Measurements from ENCODE around the gene EFS.

EFS gene

GRCh38 chr14:23319746-23320583 lies 45.0 kb downstream of the EFS start:
- ATAC-seq = no peak
- TF ChIP-seq ESRRG (CRISPR knock-in tag; IDR thresholded peaks at IDR 0.05) (no peak), ZNF70 (CRISPR knock-in tag; IDR thresholded peaks at IDR 0.05) (no peak), GLIS3 (CRISPR knock-in tag; IDR thresholded peaks at IDR 0.05) (no peak), ZNF8 (CRISPR knock-in tag; IDR thresholded peaks at IDR 0.05) (no peak), ZNF565 (CRISPR knock-in tag; conservative IDR thresholded peaks at IDR 0.05; ENCODE audit: low read depth) (no peak), BACH2 (CRISPR knock-in tag; IDR thresholded peaks at IDR 0.05; ENCODE audit: borderline replicate concordance) (no peak), TOX (CRISPR knock-in tag; IDR thresholded peaks at IDR 0.05; ENCODE audit: borderline replicate concordance) (no peak), CSRNP3 (CRISPR knock-in tag; IDR thresholded peaks at IDR 0.05) (no peak), RARB (CRISPR knock-in tag; IDR thresholded peaks at IDR 0.05) (no peak), CSDC2 (CRISPR knock-in tag; IDR thresholded peaks at IDR 0.05) (no peak), PPARA (CRISPR knock-in tag; IDR thresholded peaks at IDR 0.05; ENCODE audit: borderline replicate concordance) (no peak), TCF4 (CRISPR knock-in tag; IDR thresholded peaks at IDR 0.05; ENCODE audit: borderline replicate concordance) (no peak), ZFP3 (CRISPR knock-in tag; IDR thresholded peaks at IDR 0.05) (no peak), ZFP30 (CRISPR knock-in tag; IDR thresholded peaks at IDR 0.05) (no peak), OSR1 (CRISPR knock-in tag; IDR thresholded peaks at IDR 0.05) (no peak), SNAI2 (CRISPR knock-in tag; IDR thresholded peaks at IDR 0.05) (no peak), ISL1 (CRISPR knock-in tag; IDR thresholded peaks at IDR 0.05) (no peak), ZC3H10 (CRISPR knock-in tag; IDR thresholded peaks at IDR 0.05) (no peak)
- TF ChIP-seq, protein P1, sequence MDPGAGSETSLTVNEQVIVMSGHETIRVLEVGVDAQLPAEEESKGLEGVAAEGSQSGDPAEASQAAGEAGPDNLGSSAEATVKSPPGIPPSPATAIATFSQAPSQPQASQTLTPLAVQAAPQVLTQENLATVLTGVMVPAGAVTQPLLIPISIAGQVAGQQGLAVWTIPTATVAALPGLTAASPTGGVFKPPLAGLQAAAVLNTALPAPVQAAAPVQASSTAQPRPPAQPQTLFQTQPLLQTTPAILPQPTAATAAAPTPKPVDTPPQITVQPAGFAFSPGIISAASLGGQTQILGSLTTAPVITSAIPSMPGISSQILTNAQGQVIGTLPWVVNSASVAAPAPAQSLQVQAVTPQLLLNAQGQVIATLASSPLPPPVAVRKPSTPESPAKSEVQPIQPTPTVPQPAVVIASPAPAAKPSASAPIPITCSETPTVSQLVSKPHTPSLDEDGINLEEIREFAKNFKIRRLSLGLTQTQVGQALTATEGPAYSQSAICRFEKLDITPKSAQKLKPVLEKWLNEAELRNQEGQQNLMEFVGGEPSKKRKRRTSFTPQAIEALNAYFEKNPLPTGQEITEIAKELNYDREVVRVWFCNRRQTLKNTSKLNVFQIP (CRISPR knock-in tag; IDR thresholded peaks at IDR 0.05; ENCODE audit: borderline replicate concordance, low read depth) = no peak
- TF ChIP-seq, protein P2, sequence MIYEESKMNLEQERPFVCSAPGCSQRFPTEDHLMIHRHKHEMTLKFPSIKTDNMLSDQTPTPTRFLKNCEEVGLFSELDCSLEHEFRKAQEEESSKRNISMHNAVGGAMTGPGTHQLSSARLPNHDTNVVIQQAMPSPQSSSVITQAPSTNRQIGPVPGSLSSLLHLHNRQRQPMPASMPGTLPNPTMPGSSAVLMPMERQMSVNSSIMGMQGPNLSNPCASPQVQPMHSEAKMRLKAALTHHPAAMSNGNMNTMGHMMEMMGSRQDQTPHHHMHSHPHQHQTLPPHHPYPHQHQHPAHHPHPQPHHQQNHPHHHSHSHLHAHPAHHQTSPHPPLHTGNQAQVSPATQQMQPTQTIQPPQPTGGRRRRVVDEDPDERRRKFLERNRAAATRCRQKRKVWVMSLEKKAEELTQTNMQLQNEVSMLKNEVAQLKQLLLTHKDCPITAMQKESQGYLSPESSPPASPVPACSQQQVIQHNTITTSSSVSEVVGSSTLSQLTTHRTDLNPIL (CRISPR knock-in tag; IDR thresholded peaks at IDR 0.05; ENCODE audit: low read depth) = no peak

GRCh38 chr14:23316300-23316699 lies 48.7 kb downstream of the EFS start:
- TF ChIP-seq, protein P2 (CRISPR knock-in tag; IDR thresholded peaks at IDR 0.05; ENCODE audit: low read depth) = no peak
- TF ChIP-seq ARNTL (CRISPR knock-in tag; IDR thresholded peaks at IDR 0.05; ENCODE audit: borderline replicate concordance, low read depth) (no peak), OSR1 (CRISPR knock-in tag; IDR thresholded peaks at IDR 0.05) (no peak), ZNF70 (CRISPR knock-in tag; IDR thresholded peaks at IDR 0.05) (no peak), TOX (CRISPR knock-in tag; IDR thresholded peaks at IDR 0.05; ENCODE audit: borderline replicate concordance) (no peak), ZFP3 (CRISPR knock-in tag; IDR thresholded peaks at IDR 0.05) (no peak), BACH2 (CRISPR knock-in tag; IDR thresholded peaks at IDR 0.05; ENCODE audit: borderline replicate concordance) (no peak)
- no peak for ATAC-seq

GRCh38 chr14:23310546-23310945 lies 54.4 kb downstream of the EFS start:
- TF ChIP-seq ISL1 (CRISPR knock-in tag; IDR thresholded peaks at IDR 0.05) = no peak
- no peak for TF ChIP-seq ZNF8 (CRISPR knock-in tag; IDR thresholded peaks at IDR 0.05)
- no peak for TF ChIP-seq SNAI2 (CRISPR knock-in tag; IDR thresholded peaks at IDR 0.05)
- no peak for TF ChIP-seq ZC3H10 (CRISPR knock-in tag; IDR thresholded peaks at IDR 0.05)
- TF ChIP-seq PATZ1 (CRISPR knock-in tag; IDR thresholded peaks at IDR 0.05; ENCODE audit: borderline replicate concordance) = no peak
- TF ChIP-seq BACH2 (CRISPR knock-in tag; IDR thresholded peaks at IDR 0.05; ENCODE audit: borderline replicate concordance) = no peak
- TF ChIP-seq, protein P3, sequence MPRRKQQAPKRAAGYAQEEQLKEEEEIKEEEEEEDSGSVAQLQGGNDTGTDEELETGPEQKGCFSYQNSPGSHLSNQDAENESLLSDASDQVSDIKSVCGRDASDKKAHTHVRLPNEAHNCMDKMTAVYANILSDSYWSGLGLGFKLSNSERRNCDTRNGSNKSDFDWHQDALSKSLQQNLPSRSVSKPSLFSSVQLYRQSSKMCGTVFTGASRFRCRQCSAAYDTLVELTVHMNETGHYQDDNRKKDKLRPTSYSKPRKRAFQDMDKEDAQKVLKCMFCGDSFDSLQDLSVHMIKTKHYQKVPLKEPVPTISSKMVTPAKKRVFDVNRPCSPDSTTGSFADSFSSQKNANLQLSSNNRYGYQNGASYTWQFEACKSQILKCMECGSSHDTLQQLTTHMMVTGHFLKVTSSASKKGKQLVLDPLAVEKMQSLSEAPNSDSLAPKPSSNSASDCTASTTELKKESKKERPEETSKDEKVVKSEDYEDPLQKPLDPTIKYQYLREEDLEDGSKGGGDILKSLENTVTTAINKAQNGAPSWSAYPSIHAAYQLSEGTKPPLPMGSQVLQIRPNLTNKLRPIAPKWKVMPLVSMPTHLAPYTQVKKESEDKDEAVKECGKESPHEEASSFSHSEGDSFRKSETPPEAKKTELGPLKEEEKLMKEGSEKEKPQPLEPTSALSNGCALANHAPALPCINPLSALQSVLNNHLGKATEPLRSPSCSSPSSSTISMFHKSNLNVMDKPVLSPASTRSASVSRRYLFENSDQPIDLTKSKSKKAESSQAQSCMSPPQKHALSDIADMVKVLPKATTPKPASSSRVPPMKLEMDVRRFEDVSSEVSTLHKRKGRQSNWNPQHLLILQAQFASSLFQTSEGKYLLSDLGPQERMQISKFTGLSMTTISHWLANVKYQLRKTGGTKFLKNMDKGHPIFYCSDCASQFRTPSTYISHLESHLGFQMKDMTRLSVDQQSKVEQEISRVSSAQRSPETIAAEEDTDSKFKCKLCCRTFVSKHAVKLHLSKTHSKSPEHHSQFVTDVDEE (CRISPR knock-in tag; IDR thresholded peaks at IDR 0.05) = no peak
- TF ChIP-seq ESRRG (CRISPR knock-in tag; IDR thresholded peaks at IDR 0.05) = no peak
- no peak for TF ChIP-seq CSRNP3 (CRISPR knock-in tag; IDR thresholded peaks at IDR 0.05)
- TF ChIP-seq ARNTL (CRISPR knock-in tag; IDR thresholded peaks at IDR 0.05; ENCODE audit: borderline replicate concordance, low read depth) = no peak
- TF ChIP-seq ZNF70 (CRISPR knock-in tag; IDR thresholded peaks at IDR 0.05) = no peak
- no peak for ATAC-seq
